Measurements from ENCODE around the gene EDA2R.

- TF ChIP-seq, protein P1, sequence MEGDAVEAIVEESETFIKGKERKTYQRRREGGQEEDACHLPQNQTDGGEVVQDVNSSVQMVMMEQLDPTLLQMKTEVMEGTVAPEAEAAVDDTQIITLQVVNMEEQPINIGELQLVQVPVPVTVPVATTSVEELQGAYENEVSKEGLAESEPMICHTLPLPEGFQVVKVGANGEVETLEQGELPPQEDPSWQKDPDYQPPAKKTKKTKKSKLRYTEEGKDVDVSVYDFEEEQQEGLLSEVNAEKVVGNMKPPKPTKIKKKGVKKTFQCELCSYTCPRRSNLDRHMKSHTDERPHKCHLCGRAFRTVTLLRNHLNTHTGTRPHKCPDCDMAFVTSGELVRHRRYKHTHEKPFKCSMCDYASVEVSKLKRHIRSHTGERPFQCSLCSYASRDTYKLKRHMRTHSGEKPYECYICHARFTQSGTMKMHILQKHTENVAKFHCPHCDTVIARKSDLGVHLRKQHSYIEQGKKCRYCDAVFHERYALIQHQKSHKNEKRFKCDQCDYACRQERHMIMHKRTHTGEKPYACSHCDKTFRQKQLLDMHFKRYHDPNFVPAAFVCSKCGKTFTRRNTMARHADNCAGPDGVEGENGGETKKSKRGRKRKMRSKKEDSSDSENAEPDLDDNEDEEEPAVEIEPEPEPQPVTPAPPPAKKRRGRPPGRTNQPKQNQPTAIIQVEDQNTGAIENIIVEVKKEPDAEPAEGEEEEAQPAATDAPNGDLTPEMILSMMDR (conservative IDR thresholded peaks at IDR 0.05; ENCODE audit: low read length), result no peak
- no peak for TF ChIP-seq EZH2phosphoT487 (IDR thresholded peaks at IDR 0.05; ENCODE audit: borderline replicate concordance)
These were observed 16.7 kb downstream of the EDA2R start for GRCh38 chrX:66622209-66622608.
